Skeletal muscle cell (primary cell): ENCODE measurements around the gene RPL38.

Experiments used
- DNase-seq: peaks from one replicate; pipeline ENCODE4 v3.0.0-alpha.2; 2010; ENCODE audit warnings: low read depth
- H3K4me3 ChIP-seq: 2 replicates; pipeline ENCODE4 v1.5.1; 2011; ENCODE audit warnings: low read depth, mild to moderate bottlenecking, control low read depth, low read length, moderate library complexity

The RPL38 gene

GRCh38 chr17:74203439-74204240 lies at the start of gene RPL38:
RPL38 (plus strand) TSS chr17:74203678; CDS start chr17:74203956, 278 bp downstream.
- peak within 1 kb of the TSS; percentile 92 for H3K4me3 ChIP-seq
- DNase-seq = peak; percentile 89

DNA sequence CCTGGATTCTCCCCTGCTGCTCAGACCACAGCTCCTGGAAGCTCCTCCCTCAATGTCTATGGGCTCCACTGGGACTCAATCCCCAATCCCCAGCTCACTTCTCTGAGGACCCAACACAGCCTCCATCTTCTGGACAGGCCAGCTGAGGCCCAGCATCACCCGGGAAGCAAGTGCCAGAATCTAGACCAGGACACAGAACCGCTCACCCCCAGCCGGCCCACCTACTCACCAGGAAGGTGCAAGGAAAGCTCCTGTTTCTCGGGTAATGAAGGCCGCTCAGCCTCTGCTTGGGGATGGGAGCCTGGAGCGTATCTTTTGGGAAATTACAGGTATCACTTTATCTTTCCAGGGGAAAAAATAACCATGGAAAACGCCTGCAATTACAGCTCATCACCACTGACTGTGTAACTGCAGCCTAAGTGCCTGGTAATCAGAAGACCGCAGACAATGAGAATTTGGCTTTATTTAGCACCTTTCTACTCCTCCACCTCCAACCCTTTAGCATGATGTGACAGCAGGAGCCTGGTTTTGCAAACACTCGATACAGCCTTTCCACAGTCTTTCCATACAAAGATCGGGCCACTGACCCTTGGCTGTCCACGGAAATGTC lies 49.6 kb upstream of the RPL38 start:
- no peak overlapping the region for H3K4me3 ChIP-seq

DNA sequence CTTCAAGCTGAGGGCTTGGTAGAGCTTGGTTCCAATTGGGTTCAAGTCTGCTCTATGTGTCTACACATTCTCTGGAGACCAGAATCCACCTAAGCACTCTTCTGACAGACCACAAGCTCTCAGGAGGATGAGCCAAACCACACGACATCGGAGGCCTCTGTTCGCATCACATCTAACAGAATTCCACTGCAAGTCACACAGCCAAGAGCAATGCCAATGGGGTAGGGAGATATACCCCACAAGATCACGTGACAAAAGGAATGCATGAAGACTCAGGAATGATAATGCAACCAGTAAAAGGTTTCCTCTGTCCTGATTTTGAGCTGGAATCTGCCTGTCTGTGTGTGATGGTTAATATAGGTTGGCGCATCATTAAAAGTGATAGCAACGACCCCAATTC lies 46.6 kb upstream of the RPL38 start:
- DNase-seq = no peak
- no peak overlapping the region for H3K4me3 ChIP-seq

More for the DNA sequence above, 49.6 kb upstream of the RPL38 start:
- DNase-seq = no peak

DNA sequence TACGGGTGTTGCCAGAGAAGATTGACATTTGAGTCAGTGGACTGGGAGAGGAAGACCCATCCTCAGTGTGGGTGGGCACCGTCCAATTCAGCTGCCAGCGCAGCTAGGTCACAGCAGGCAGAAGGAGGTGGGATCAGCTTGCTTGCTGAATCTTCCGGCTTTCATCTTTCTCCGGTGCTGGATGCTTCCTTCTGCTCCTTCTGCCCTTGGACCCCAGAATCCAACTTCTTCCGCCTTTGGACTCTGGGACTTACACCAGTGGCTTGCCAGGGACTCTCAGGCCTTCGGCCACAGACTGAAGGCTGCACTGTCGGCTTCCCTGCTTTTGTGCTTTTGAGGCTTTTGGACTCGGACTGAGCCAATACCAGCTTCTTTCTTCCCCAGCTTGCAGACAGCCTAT lies 46.1 kb upstream of the RPL38 start:
- H3K4me3 ChIP-seq = no peak overlapping the region
- DNase-seq = no peak

- no peak overlapping the region for H3K4me3 ChIP-seq
- no peak for DNase-seq
Observed at GRCh38 chr17:74158761-74159160, 44.7 kb upstream of the RPL38 start.

GRCh38 chr17:74159226-74159840 lies 44.1 kb upstream of the RPL38 start:
- DNase-seq = no peak
- H3K4me3 ChIP-seq = no peak overlapping the region

GRCh38 chr17:74160656-74161502 lies 42.6 kb upstream of the RPL38 start:
- no peak for DNase-seq
- H3K4me3 ChIP-seq = no peak overlapping the region

- no peak overlapping the region for H3K4me3 ChIP-seq
- DNase-seq = no peak
Observed at GRCh38 chr17:74161503-74161875, 42.0 kb upstream of the RPL38 start.

DNA sequence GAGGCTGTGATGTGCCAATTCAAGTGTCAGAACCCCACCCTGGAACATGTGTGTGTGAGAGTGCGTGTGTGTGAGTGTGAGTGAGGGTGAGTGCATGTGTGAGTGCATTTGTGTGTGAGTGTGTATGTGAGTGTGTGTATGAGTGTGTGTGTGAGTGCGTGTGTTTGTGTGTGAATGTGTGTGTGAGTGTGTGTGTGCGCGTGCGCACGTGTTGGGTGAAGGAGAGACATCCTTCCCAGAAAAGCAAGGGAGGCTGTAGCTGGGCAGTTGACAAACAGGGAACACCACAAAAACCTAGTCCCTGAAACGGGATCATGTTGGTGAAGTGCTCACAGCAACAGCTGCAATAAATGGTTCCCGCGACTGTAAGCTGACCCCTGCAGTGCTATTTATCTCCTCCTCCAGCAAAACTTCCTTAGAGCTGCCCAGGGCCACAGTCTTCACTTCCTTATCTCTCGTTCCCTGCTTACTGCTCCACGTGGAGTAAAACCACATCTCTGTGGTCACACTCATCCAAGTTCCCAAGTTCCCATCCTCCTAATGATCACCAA lies 40.1 kb upstream of the RPL38 start:
- H3K4me3 ChIP-seq = no peak overlapping the region
- DNase-seq = no peak

DNA sequence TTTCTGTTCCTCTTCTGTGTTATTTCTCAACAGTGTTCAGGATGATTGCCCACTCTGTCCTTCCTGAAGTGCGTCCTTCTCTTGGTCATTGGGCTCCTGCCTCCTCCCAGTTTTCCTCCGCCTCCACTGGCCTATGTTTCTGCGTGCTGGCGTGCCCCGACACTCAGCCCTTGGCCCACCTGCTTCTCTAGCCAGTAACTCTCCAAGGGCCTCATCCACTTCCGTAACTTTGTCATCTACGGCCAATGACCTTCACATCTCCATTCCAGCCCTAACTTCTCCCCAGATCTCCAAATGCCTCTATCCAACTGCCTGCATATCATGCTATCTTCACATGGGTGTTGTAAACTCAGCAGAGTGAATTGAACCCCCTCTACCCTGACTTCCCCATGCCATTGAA lies 39.6 kb upstream of the RPL38 start:
- DNase-seq = no peak

DNA sequence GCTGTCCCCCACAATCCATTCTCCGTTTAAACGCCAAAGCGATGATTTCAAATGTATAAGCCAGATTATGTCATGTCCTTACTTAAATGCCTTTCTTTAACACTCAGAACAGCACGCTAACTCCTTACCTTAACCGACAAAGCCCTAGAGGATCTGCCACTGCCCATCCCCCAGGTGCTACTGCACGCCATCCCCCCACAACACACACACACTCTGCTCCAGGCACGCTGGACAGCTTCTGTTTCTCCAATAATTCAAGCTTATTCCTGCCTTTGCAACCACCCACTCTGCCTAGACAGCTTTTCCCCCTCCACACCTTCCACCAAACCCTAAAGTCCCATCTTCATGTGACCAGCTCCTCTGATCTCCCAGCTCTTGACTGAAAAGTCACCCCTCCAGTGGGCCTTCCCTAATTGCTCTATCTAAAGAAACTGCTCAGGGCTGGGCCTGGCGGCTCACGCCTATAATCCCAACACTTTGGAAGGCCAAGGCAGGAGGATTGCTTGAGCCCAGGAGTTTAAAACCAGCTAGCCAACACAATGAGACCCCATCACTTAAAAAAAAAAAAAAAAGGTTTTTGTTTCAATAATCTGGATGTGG lies 38.9 kb upstream of the RPL38 start:
- DNase-seq = no peak
- no peak overlapping the region for H3K4me3 ChIP-seq

More for the DNA sequence above, 39.6 kb upstream of the RPL38 start:
- no peak overlapping the region for H3K4me3 ChIP-seq

DNA sequence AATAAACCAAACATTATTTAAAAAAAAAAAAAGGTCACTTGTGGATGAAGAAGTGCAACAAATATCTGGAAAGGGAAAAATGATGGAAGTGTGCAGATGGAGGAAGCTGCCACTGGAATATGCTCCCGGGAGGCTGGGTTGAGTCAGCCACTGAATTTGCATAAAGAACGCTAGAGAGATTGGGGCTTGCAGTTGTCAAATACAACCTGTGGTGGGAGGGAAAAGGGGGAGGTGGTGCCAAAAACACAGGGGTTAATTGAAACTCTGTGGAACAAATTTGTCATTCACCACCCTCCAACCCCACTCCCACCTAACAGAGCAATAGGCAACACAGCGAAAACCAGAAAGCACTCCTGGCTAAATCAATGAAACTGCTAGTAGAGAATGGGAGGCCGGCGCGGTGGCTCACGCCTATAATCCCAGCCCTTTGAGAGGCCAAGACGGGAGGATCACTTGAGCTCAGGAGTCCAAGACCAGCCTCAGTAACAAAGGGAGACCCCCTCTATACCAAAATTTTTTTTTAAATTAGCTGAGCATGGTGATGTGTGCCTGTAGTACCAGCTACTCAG lies 37.6 kb upstream of the RPL38 start:
- no peak overlapping the region for H3K4me3 ChIP-seq
- DNase-seq = no peak

GRCh38 chr17:74170924-74171323 lies 32.6 kb upstream of the RPL38 start:
- DNase-seq = no peak
- no peak overlapping the region for H3K4me3 ChIP-seq

DNA sequence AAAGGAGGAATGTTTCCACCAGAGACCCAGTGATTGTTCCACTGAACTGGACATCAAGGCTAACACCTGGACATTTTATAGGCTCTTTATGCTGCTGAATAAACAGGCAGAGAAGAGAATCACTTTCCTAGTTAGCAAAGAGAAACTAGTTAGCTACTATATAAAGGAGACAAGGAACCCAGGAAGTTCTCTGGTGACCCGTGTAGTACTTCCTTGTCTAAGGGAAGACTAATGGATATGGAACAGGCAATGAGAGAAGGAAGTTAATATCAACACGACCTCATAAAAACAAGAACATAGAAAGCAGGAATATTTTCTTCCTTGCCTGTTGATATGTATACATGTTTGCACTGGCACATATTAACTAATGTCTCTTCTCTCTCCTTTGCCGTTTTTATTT lies 30.8 kb upstream of the RPL38 start:
- no peak for DNase-seq
- no peak overlapping the region for H3K4me3 ChIP-seq

DNA sequence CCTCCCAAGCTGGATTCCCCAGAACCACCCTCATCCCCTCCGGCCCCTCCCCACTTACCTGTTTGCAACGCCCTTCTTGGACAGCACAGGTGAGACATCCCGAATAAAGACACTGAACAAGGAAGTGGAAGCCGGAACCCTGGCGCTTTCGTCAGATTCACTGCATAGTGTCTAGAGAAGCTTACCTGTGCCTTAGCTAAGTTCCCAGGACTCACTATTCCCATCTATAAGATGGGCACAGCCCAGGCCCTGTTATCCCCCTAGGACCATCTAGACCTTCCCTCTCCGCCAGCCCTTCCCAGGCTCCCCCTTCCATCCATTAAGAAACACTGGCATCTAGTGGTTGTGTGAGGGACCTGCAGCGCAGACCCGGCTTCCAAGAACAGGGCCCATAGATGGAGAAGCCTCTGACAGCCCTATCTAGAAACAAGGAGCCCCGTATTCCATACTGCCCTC lies 26.9 kb upstream of the RPL38 start:
- H3K4me3 ChIP-seq = no peak overlapping the region
- DNase-seq = no peak

GRCh38 chr17:74177018-74177450 lies 26.4 kb upstream of the RPL38 start:
- no peak for DNase-seq
- no peak overlapping the region for H3K4me3 ChIP-seq

- no peak for DNase-seq
- H3K4me3 ChIP-seq = no peak overlapping the region
Observed at GRCh38 chr17:74179576-74179975, 23.9 kb upstream of the RPL38 start.

DNA sequence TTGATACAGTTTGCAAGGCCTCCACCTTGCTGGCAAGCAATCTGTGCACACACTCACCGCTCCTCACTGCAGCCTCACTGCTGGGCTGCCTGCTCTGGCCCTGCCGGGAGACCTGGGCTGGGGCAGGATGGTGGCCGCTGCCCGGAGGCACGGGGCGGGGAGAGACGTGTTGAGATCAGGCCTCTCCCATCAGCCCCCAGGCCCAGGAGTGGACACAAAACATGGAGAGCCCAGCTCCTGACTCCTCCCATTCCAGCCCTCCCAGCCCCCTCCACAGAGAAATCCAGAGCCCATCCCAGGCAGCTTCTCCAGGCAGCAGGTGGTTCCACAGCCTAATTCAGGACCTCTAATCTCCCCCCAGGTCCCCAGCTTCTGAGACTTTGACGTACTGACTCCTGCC lies 23.1 kb upstream of the RPL38 start:
- no peak overlapping the region for H3K4me3 ChIP-seq

DNA sequence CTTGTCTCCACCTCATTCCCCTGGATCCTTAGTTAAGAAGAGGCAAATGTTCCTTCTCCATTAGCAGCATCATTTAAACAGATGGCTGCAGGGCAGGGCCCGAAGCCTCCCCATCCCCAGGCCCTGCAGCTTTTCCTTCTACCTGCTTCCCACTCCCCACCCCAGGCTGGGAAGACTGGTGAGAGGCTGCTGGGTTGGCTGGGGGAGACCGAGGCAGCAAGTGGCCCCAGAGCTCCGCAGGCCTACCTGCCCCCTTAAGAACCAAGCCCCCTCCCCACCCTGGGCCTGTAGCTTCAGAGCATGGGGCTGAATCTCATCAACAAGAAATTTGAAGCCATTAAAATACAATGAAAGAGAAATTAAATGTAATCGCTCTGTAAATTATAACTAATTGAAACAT lies 22.1 kb upstream of the RPL38 start:
- DNase-seq = no peak
- H3K4me3 ChIP-seq = no peak overlapping the region

More for the DNA sequence above, 23.1 kb upstream of the RPL38 start:
- no peak for DNase-seq
